IMR-90 (cell line): ENCODE data around the gene SLC7A4. TPM values are rescaled to one million over a fixed set of nuclear protein-coding genes. Genes with fewer than 3 reads are reported as not detected.
"Not testable (repeated sequence)": the region's sequence is repeated elsewhere in the genome, so short reads cannot be mapped to it uniquely, and the experiment has no call there.

Experiments
- ATAC-seq: fragments of 200-7000 bp; cut with Tn5 transposase; 2 replicates; pipeline ENCODE4 v1.9.1; 2020; ENCODE audit warnings: low read depth, mild to moderate bottlenecking, moderate library complexity
- BruUV-seq: library from RNA; stranded (reverse); fragments of 400-500 nt; replicated peaks from 2 replicates; lab custom pipeline; 2021; lab: Mats Ljungman, UMichigan
- CTCF ChIA-PET: fragments of 300-600 bp; formaldehyde crosslinking; extraction: SDS; loops from one replicate; lab custom pipeline; 2021; ENCODE audit warnings: antibody characterized with exemption; lab: Yijun Ruan, JAX
- POLR2A ChIA-PET: fragments of 300-600 bp; sonication (Branson Sonifier 250); formaldehyde crosslinking; loops from one replicate; lab custom pipeline; 2022; ENCODE audit warnings: antibody characterized with exemption; ENCODE audit not compliant: unreplicated experiment; lab: Charles Lee
- DNase-seq: peaks from one replicate; pipeline ENCODE4 v3.0.0; 2013
- H2AFZ ChIP-seq: replicated peaks from 2 replicates; pipeline ENCODE3; 2013; ENCODE audit warnings: low read length, mild to moderate bottlenecking; ENCODE audit not compliant: poor library complexity
- H2AK5ac ChIP-seq: 2 replicates; pipeline ENCODE4 v1.6.1; 2013; ENCODE audit warnings: low read depth, low read length, inconsistent platforms
- H2AK9ac ChIP-seq: replicated peaks from 2 replicates; pipeline ENCODE3; 2013; ENCODE audit warnings: mild to moderate bottlenecking, low read depth, low read length, moderate library complexity; ENCODE audit not compliant: poor library complexity
- H2BK120ac ChIP-seq: 2 replicates; pipeline ENCODE4 v1.6.1; 2013; ENCODE audit warnings: low read depth, low read length, inconsistent platforms
- H2BK15ac ChIP-seq: 3 replicates; pipeline ENCODE4 v1.6.1; 2013; ENCODE audit warnings: low read depth, low read length, inconsistent platforms
- H2BK20ac ChIP-seq: 2 replicates; pipeline ENCODE4 v1.6.1; 2013; ENCODE audit warnings: low read depth, mild to moderate bottlenecking, inconsistent platforms, low read length, moderate library complexity
- H2BK5ac ChIP-seq: 2 replicates; pipeline ENCODE4 v1.6.1; 2013; ENCODE audit warnings: mild to moderate bottlenecking, low read depth, low read length, inconsistent platforms; ENCODE audit not compliant: poor library complexity, severe bottlenecking
- H3K14ac ChIP-seq: replicated peaks from 2 replicates; pipeline ENCODE4 v1.6.1; 2013; ENCODE audit warnings: low read depth, low read length, inconsistent platforms
- H3K18ac ChIP-seq: 2 replicates; pipeline ENCODE4 v1.6.1; 2013; ENCODE audit warnings: low read depth, low read length, control low read depth
- H3K23ac ChIP-seq: 2 replicates; pipeline ENCODE4 v1.6.1; 2013; ENCODE audit warnings: low read depth, low read length, inconsistent platforms
- H3K27ac ChIP-seq: 2 replicates; pipeline ENCODE4 v1.5.1; 2013; ENCODE audit warnings: mild to moderate bottlenecking, control low read depth, low read length; ENCODE audit not compliant: insufficient read depth
- H3K27me3 ChIP-seq: 2 replicates; pipeline ENCODE4 v1.6.1; 2013; ENCODE audit warnings: low read length; ENCODE audit not compliant: control insufficient read depth, insufficient read depth
- H3K36me3 ChIP-seq: 2 replicates; pipeline ENCODE4 v1.6.1; 2013; ENCODE audit warnings: low read length, mixed read lengths; ENCODE audit not compliant: control insufficient read depth, insufficient read depth
- H3K4ac ChIP-seq: 2 replicates; pipeline ENCODE4 v1.6.1; 2013; ENCODE audit warnings: low read depth, low read length, inconsistent platforms
- H3K4me1 ChIP-seq: 2 replicates; pipeline ENCODE4 v1.6.1; 2013; ENCODE audit warnings: low read length, mixed read lengths; ENCODE audit not compliant: control insufficient read depth, insufficient read depth
- H3K4me2 ChIP-seq: 2 replicates; pipeline ENCODE4 v1.6.1; 2013; ENCODE audit warnings: low read depth, mild to moderate bottlenecking, control low read depth, low read length, moderate library complexity
- H3K4me3 ChIP-seq: 2 replicates; pipeline ENCODE4 v1.5.1; 2013; ENCODE audit warnings: low read depth, mild to moderate bottlenecking, control low read depth, low read length, moderate library complexity; ENCODE audit not compliant: insufficient read depth
- H3K56ac ChIP-seq: 2 replicates; pipeline ENCODE4 v1.6.1; 2013; ENCODE audit warnings: low read length, inconsistent platforms; ENCODE audit not compliant: insufficient read depth; ENCODE audit errors: extremely low read depth
- H3K79me1 ChIP-seq, 2 experiments: 2 replicates each; pipeline ENCODE4 v1.6.1; 2013; ENCODE audit warnings: low read length in 2 of 2, inconsistent platforms in 1 of 2, low read depth in 1 of 2
- H3K9ac ChIP-seq: 2 replicates; pipeline ENCODE4 v1.6.1; 2013; ENCODE audit warnings: low read depth, low read length, control low read depth
- H3K9me1 ChIP-seq: 2 replicates; pipeline ENCODE4 v1.6.1; 2013; ENCODE audit warnings: low read length, inconsistent platforms; ENCODE audit not compliant: insufficient read depth
- H3K9me3 ChIP-seq: 2 replicates; pipeline ENCODE4 v1.6.1; 2013; ENCODE audit warnings: low read length; ENCODE audit not compliant: control insufficient read depth, insufficient read depth
- H4K20me1 ChIP-seq: 2 replicates; pipeline ENCODE4 v1.6.1; 2013; ENCODE audit warnings: low read length, inconsistent platforms; ENCODE audit not compliant: insufficient read depth
- H4K5ac ChIP-seq: 2 replicates; pipeline ENCODE4 v1.6.1; 2013; ENCODE audit warnings: mild to moderate bottlenecking, low read depth, low read length, control low read depth
- H4K8ac ChIP-seq, 2 experiments: 2 replicates each; pipeline ENCODE4 v1.6.1; 2013; ENCODE audit warnings: low read depth in 2 of 2, low read length in 2 of 2, control low read depth in 1 of 2, inconsistent platforms in 1 of 2
- H4K91ac ChIP-seq: 2 replicates; pipeline ENCODE4 v1.6.1; 2013; ENCODE audit warnings: low read depth, low read length, inconsistent platforms; ENCODE audit not compliant: insufficient read depth
- CHD1 ChIP-seq: IDR thresholded peaks from 2 replicates; pipeline ENCODE4 v1.6.1; 2012; ENCODE audit warnings: low read depth, low read length, improper control_type of control experiment
- CTCF ChIP-seq: conservative IDR thresholded peaks from 2 replicates; pipeline ENCODE4 v1.5.1; 2012; ENCODE audit warnings: mild to moderate bottlenecking, low read depth, low read length, improper control_type of control experiment
- MAFK ChIP-seq: IDR thresholded peaks from 2 replicates; pipeline ENCODE4 v1.6.1; 2012; ENCODE audit warnings: low read depth, low read length, improper control_type of control experiment
- NFE2L2 ChIP-seq: fragments of 150-350 bp; IDR thresholded peaks from 2 replicates; pipeline ENCODE4 v1.6.1; 2016; ENCODE audit warnings: low read depth, mild to moderate bottlenecking, low read length
- POLR2A ChIP-seq: IDR thresholded peaks from 2 replicates; pipeline ENCODE4 v1.6.1; 2012; ENCODE audit warnings: mild to moderate bottlenecking, low read depth, low read length
- RCOR1 ChIP-seq: IDR thresholded peaks from 2 replicates; pipeline ENCODE4 v1.6.1; 2012; ENCODE audit warnings: mild to moderate bottlenecking, low read length, improper control_type of control experiment; ENCODE audit not compliant: insufficient replicate concordance
- WGBS, 2 experiments: methylation state at CpG; one replicate each; pipeline versions ENCODE4 v1.1.5 to v1.1.7; 2013; ENCODE audit warnings: missing lambda C conversion rate in 2 of 2; ENCODE audit not compliant: insufficient read length in 1 of 2; ENCODE audit errors: extremely low coverage in 2 of 2; 5-methylcytosine and 5-hydroxymethylcytosine counted together
- dilution Hi-C: fragments of 300-500 bp; cut with HindIII; formaldehyde crosslinking; loops from one replicate; pipeline ENCODE4 v1.14.3; 2018; ENCODE audit warnings: low sequenced_read_pairs; ENCODE audit not compliant: unreplicated experiment
- in situ Hi-C: fragments of 300-500 bp; cut with MboI; formaldehyde crosslinking; loops from 3 replicates; pipeline ENCODE4 v1.14.3; 2019; ENCODE audit warnings: low sequenced_read_pairs, inconsistent platforms, mixed read lengths
- intact Hi-C: fragments of 100-400 bp; cut with micrococcal nuclease; formaldehyde crosslinking; loops from 2 replicates; pipeline ENCODE4 v1.10.0; 2022
- polyA plus RNA-seq, 3 experiments: library from polyadenylated mRNA; depleted of rRNA; stranded (reverse); fragments of >200 nt; gene quantifications; 2 replicates each; pipeline ENCODE4 v1.2.3, GENCODE V29; 2012; ENCODE audit warnings: low replicate concordance in 1 of 3
- total RNA-seq: library from RNA; depleted of rRNA; stranded (reverse); fragments of >200 nt; gene quantifications from 2 replicates; pipeline ENCODE4 v1.2.3, GENCODE V29; 2012

Gene SLC7A4
- total and polyA plus RNA-seq, 2 of the 4 experiments (the other 2 are of a cell fraction) = 0.03 TPM; not detected in 1

- no peak overlapping the region for H2BK20ac ChIP-seq
- H4K91ac ChIP-seq = no peak overlapping the region
- H2BK5ac ChIP-seq = peak overlapping the region; percentile 32
- H3K4ac ChIP-seq = no peak overlapping the region
- peak; percentile 76 for DNase-seq
- no peak overlapping the region for H2AK5ac ChIP-seq
- H3K27ac ChIP-seq = no peak overlapping the region
- intact Hi-C loops (no loop called here), dilution Hi-C loops (no loop called here), in situ Hi-C loops (no loop called here)
- no peak overlapping the region for H3K18ac ChIP-seq
- no peak for ATAC-seq
- peaks cover 6% of the 10 kb centered on the region; the same call in 1 of the 2 replicates for H3K9me1 ChIP-seq
- H2AFZ ChIP-seq = no peak overlapping the region
- H3K4me3 ChIP-seq = no peak overlapping the region
- H3K23ac ChIP-seq = no peak overlapping the region
- no peak overlapping the region for H4K5ac ChIP-seq
- no peak overlapping the region for H3K9ac ChIP-seq
- no peak overlapping the region for H3K56ac ChIP-seq
- H4K20me1 ChIP-seq = no peaks in the 10 kb centered on the region
- POLR2A ChIA-PET = no interaction called here
- no peaks in the 10 kb centered on the region for H3K27me3 ChIP-seq
- TF ChIP-seq MAFK (no peak), NFE2L2 (no peak), POLR2A (no peak), RCOR1 (no peak), CTCF (no peak), CHD1 (no peak)
- H3K4me2 ChIP-seq = no peak overlapping the region
- H3K79me1 ChIP-seq = no peaks in the 10 kb centered on the region
- H4K8ac ChIP-seq = no peak overlapping the region
- no TSS peak for BruUV-seq
- H3K36me3 ChIP-seq = no peaks in the 10 kb centered on the region
- CTCF ChIA-PET = no interaction called here
- no peak overlapping the region for H2AK9ac ChIP-seq
- H3K4me1 ChIP-seq = peaks cover 18% of the 10 kb centered on the region
- no peak overlapping the region for H2BK15ac ChIP-seq
- no peak overlapping the region for H3K14ac ChIP-seq
- WGBS, 2 experiments = 62% methylated on average over 3 of the region's 4 CpGs; no CpG with 5 or more reads in 1 of the 2 experiments
- H2BK120ac ChIP-seq = no peak overlapping the region
- no peaks in the 10 kb centered on the region for H3K9me3 ChIP-seq
These were observed 9.6 kb upstream of the SLC7A4 start for GRCh38 chr22:21041937-21042336.

GRCh38 chr22:21039158-21039557 lies 6.8 kb upstream of the SLC7A4 start:
- H3K4me1 ChIP-seq, H3K56ac ChIP-seq, POLR2A ChIA-PET, CTCF ChIA-PET, H3K9ac ChIP-seq, H2AK5ac ChIP-seq, H2AK9ac ChIP-seq, in situ Hi-C loops, H3K79me1 ChIP-seq, H2BK15ac ChIP-seq, ATAC-seq, H2AFZ ChIP-seq, H3K9me1 ChIP-seq, H3K4me2 ChIP-seq, H3K9me3 ChIP-seq, H3K27me3 ChIP-seq, H4K5ac ChIP-seq, DNase-seq, BruUV-seq, H2BK5ac ChIP-seq, intact Hi-C loops, dilution Hi-C loops, H4K8ac ChIP-seq, H2BK20ac ChIP-seq, H3K36me3 ChIP-seq, H3K14ac ChIP-seq, H3K23ac ChIP-seq, H3K27ac ChIP-seq, H3K18ac ChIP-seq, H4K91ac ChIP-seq, H3K4me3 ChIP-seq, H4K20me1 ChIP-seq: not testable (repeated sequence)
- peak overlapping the region; percentile 13; the same call in 1 of the 2 replicates for H3K4ac ChIP-seq
- no CpG with 5 or more reads among the region's 5 CpGs for WGBS, 2 experiments
- peak overlapping the region; percentile 31; the same call in 1 of the 2 replicates for H2BK120ac ChIP-seq
